ENCODE results near the gene MTCL3.

- TF ChIP-seq CTCF (IDR thresholded peaks at IDR 0.05) = no peak
- no peak for TF ChIP-seq ZFX (IDR thresholded peaks at IDR 0.05; ENCODE audit: borderline replicate concordance)
Observed at GRCh38 chr6:127439718-127440117, 79.4 kb downstream of the MTCL3 start.
